ENCODE measurements around the gene BRD4.
A peak's percentile ranks its signal among the peaks of the same experiment; 100 is the strongest.

Gene BRD4

GRCh38 chr19:15210323-15210781 is 122.0 kb downstream of the BRD4 start:
- peaks cover 12% of the 10 kb centered on the region for H3K27me3 ChIP-seq
- no peak for TF ChIP-seq CTCF (IDR thresholded peaks at IDR 0.05)
- H3K36me3 ChIP-seq: no peaks in the 10 kb centered on the region
- peak overlapping the region; percentile 15 to 32 for H3K4me3 ChIP-seq (ENCODE audit: low read depth in 1 of 2, low read length in 1 of 2)
- no peaks in the 10 kb centered on the region for H3K9me3 ChIP-seq
- peak overlapping the region; percentile 96 for H3K27ac ChIP-seq
- H3K4me1 ChIP-seq (ENCODE audit: control insufficient read depth in 1 of 2, insufficient read depth in 1 of 2, low read depth in 1 of 2, low read length in 1 of 2): peaks cover 26% of the 10 kb centered on the region in 2 experiments

- Histone ChIP-seq H3K4me1 (ENCODE audit: control insufficient read depth in 1 of 2, insufficient read depth in 1 of 2, low read depth in 1 of 2, low read length in 1 of 2) (no peaks in the 10 kb centered on the region), H3K36me3 (no peaks in the 10 kb centered on the region), H3K9me3 (no peaks in the 10 kb centered on the region), H3K27me3 (peaks cover 90% of the 10 kb centered on the region), H3K27ac (no peak overlapping the region), H3K4me3 (ENCODE audit: low read depth in 1 of 2, low read length in 1 of 2) (no peak overlapping the region)
- no peak for TF ChIP-seq CTCF (IDR thresholded peaks at IDR 0.05)
Measured at GRCh38 chr19:15201374-15202023, 130.8 kb downstream of the BRD4 start.

GRCh38 chr19:15200553-15201364 is 131.6 kb downstream of the BRD4 start, which contains the start of gene NOTCH3:
Gene NOTCH3, minus strand, starts transcription at chr19:15200995. Its CDS starts 90 bp downstream, at chr19:15200905.
- TF ChIP-seq CTCF (IDR thresholded peaks at IDR 0.05): no peak
- H3K36me3 ChIP-seq: no peaks in the 10 kb centered on the region
- peaks cover 90% of the 10 kb centered on the region for H3K27me3 ChIP-seq
- H3K4me3 ChIP-seq (ENCODE audit: low read depth in 1 of 2, low read length in 1 of 2): no peak within 1 kb of the TSS
- H3K4me1 ChIP-seq (ENCODE audit: control insufficient read depth in 1 of 2, insufficient read depth in 1 of 2, low read depth in 1 of 2, low read length in 1 of 2): no peaks in the 10 kb centered on the region
- no peak within 1 kb of the TSS for H3K27ac ChIP-seq
- H3K9me3 ChIP-seq: no peaks in the 10 kb centered on the region

GRCh38 chr19:15199661-15200552 is 132.4 kb downstream of the BRD4 start:
- Histone ChIP-seq H3K36me3 (no peaks in the 10 kb centered on the region), H3K27me3 (peaks cover 91% of the 10 kb centered on the region), H3K4me1 (ENCODE audit: control insufficient read depth in 1 of 2, insufficient read depth in 1 of 2, low read depth in 1 of 2, low read length in 1 of 2) (no peaks in the 10 kb centered on the region), H3K27ac (no peak overlapping the region), H3K4me3 (ENCODE audit: low read depth in 1 of 2, low read length in 1 of 2) (no peak overlapping the region), H3K9me3 (no peaks in the 10 kb centered on the region)
- no peak for TF ChIP-seq CTCF (IDR thresholded peaks at IDR 0.05)

GRCh38 chr19:15198951-15199660 is 133.2 kb downstream of the BRD4 start:
- Histone ChIP-seq H3K36me3 (no peaks in the 10 kb centered on the region), H3K9me3 (no peaks in the 10 kb centered on the region), H3K4me3 (ENCODE audit: low read depth in 1 of 2, low read length in 1 of 2) (no peak overlapping the region), H3K27ac (no peak overlapping the region), H3K27me3 (peaks cover 93% of the 10 kb centered on the region), H3K4me1 (ENCODE audit: control insufficient read depth in 1 of 2, insufficient read depth in 1 of 2, low read depth in 1 of 2, low read length in 1 of 2) (no peaks in the 10 kb centered on the region)
- no peak for TF ChIP-seq CTCF (IDR thresholded peaks at IDR 0.05)

Data from neutrophil (primary cell).